ENCODE data around the gene PIAS2. TPM values are rescaled to one million over a fixed set of nuclear protein-coding genes. Genes with fewer than 3 reads are reported as not detected.
A peak's percentile ranks its signal among the peaks of the same experiment; 100 is the strongest.

PIAS2 gene
- total and polyA plus RNA-seq, 9 of the 15 experiments (the other 6 are each of a cell fraction or from before 2014, with no cell fraction given), result 2.9 to 23.9 (median 12.0) TPM

DNA sequence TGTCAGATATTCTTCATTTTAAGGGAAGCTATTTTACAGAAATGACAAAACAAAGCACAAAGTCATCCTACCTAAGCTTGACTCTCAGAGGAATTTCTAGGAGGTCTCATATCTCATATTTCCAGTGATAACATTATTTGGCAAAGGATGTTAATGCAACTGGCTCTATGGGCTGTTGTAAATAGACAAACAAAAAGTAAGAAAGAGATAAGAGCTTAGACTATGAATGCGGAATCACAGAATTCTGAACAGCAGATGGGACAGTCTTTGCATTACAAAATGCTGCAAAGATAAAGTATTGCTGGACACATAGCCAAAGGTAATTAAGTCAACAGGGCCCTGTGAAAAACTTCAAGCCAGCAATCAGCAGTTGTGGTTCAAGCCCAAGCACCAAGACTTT lies 23.9 kb downstream of the PIAS2 start (continued):
- TF ChIP-seq, protein P1, sequence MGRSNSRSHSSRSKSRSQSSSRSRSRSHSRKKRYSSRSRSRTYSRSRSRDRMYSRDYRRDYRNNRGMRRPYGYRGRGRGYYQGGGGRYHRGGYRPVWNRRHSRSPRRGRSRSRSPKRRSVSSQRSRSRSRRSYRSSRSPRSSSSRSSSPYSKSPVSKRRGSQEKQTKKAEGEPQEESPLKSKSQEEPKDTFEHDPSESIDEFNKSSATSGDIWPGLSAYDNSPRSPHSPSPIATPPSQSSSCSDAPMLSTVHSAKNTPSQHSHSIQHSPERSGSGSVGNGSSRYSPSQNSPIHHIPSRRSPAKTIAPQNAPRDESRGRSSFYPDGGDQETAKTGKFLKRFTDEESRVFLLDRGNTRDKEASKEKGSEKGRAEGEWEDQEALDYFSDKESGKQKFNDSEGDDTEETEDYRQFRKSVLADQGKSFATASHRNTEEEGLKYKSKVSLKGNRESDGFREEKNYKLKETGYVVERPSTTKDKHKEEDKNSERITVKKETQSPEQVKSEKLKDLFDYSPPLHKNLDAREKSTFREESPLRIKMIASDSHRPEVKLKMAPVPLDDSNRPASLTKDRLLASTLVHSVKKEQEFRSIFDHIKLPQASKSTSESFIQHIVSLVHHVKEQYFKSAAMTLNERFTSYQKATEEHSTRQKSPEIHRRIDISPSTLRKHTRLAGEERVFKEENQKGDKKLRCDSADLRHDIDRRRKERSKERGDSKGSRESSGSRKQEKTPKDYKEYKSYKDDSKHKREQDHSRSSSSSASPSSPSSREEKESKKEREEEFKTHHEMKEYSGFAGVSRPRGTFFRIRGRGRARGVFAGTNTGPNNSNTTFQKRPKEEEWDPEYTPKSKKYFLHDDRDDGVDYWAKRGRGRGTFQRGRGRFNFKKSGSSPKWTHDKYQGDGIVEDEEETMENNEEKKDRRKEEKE (IDR thresholded peaks at IDR 0.05; ENCODE audit: borderline replicate concordance in 1 of 2, control insufficient read depth in 1 of 2, low read depth in 2 of 2, low read length in 1 of 2), result no peak
- no peak for TF ChIP-seq C11orf30 (IDR thresholded peaks at IDR 0.05; ENCODE audit: low read depth)
- peak; percentile 58 for TF ChIP-seq CBFA2T3 (IDR thresholded peaks at IDR 0.05)
- TF ChIP-seq CBFA2T2 (conservative IDR thresholded peaks at IDR 0.05), result 0 out of 2 replicates have a peak, but pooled peaks have one; percentile 20
- no peak for TF ChIP-seq GTF2F1 (IDR thresholded peaks at IDR 0.05; ENCODE audit: low read depth, low read length)
- TF ChIP-seq, protein P2, sequence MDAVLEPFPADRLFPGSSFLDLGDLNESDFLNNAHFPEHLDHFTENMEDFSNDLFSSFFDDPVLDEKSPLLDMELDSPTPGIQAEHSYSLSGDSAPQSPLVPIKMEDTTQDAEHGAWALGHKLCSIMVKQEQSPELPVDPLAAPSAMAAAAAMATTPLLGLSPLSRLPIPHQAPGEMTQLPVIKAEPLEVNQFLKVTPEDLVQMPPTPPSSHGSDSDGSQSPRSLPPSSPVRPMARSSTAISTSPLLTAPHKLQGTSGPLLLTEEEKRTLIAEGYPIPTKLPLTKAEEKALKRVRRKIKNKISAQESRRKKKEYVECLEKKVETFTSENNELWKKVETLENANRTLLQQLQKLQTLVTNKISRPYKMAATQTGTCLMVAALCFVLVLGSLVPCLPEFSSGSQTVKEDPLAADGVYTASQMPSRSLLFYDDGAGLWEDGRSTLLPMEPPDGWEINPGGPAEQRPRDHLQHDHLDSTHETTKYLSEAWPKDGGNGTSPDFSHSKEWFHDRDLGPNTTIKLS (IDR thresholded peaks at IDR 0.05; ENCODE audit: borderline replicate concordance, low read depth), result no peak
- 0 out of 2 replicates have a peak, but pooled peaks have one; percentile 34 for TF ChIP-seq EP300 (IDR thresholded peaks at IDR 0.05; ENCODE audit: low read length)
- no peak for TF ChIP-seq ZNF23 (CRISPR knock-in tag; IDR thresholded peaks at IDR 0.05)
- TF ChIP-seq ZNF561 (CRISPR knock-in tag; conservative IDR thresholded peaks at IDR 0.05), result no peak
- TF ChIP-seq, protein P3, sequence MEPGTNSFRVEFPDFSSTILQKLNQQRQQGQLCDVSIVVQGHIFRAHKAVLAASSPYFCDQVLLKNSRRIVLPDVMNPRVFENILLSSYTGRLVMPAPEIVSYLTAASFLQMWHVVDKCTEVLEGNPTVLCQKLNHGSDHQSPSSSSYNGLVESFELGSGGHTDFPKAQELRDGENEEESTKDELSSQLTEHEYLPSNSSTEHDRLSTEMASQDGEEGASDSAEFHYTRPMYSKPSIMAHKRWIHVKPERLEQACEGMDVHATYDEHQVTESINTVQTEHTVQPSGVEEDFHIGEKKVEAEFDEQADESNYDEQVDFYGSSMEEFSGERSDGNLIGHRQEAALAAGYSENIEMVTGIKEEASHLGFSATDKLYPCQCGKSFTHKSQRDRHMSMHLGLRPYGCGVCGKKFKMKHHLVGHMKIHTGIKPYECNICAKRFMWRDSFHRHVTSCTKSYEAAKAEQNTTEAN (CRISPR knock-in tag; IDR thresholded peaks at IDR 0.05), result no peak
- TF ChIP-seq ZSCAN32 (CRISPR knock-in tag; IDR thresholded peaks at IDR 0.05), result no peak
- no peak for TF ChIP-seq ZNF121 (CRISPR knock-in tag; conservative IDR thresholded peaks at IDR 0.05)
- no peak for TF ChIP-seq KLF16 (IDR thresholded peaks at IDR 0.05)
- TF ChIP-seq ZNF445 (CRISPR knock-in tag; IDR thresholded peaks at IDR 0.05; ENCODE audit: low read depth), result no peak
